ENCODE results near the gene COQ8B. TPM values are rescaled to one million over a fixed set of nuclear protein-coding genes. Genes with fewer than 3 reads are reported as not detected.

COQ8B gene
- total RNA-seq, 4 donors from 2014 or later: 40.2 to 58.7 (median 44.1) TPM

DNA sequence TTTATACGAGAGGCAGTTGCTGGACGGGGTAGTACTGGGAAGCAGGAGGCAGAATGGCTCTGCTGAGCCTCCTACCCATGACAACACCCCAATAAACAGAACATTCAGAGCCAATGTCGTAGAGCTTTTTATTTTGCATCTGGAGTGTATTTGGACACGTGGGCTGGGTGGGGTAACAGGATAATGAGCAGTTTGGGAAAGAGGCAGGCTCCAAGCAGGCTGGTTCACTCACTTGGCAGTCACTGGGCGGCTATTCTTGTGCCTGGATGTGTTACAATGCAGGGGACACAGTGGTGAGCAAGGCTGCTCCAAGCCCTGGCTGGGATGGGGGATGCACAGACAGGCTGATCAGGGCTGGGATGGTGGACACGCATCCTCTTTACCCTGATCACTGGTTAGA, 24.1 kb upstream of the COQ8B start:
- peak; percentile 89 to 96 for DNase-seq (ENCODE audit: low spot score in 2 of 2)
- intact Hi-C loops (cut with DNase I; ENCODE audit: low total_unique reads): no loop called here
- TF ChIP-seq CTCF (IDR thresholded peaks at IDR 0.05): no peak
- TF ChIP-seq POLR2A (IDR thresholded peaks at IDR 0.05): no peak
- WGBS, 2 donors: 23 to 32% methylated on average over 6 of the region's 6 CpGs
- no peak overlapping the region for H3K4me3 ChIP-seq (ENCODE audit: low read depth, poor library complexity, severe bottlenecking)

GRCh38 chr19:40739871-40740703, 23.4 kb upstream of the COQ8B start:
- 34% methylated on average over 4 to 14 of the region's 16 CpGs for WGBS, 2 donors
- peak in 1 of 2 donors; percentile 88 for DNase-seq (ENCODE audit: low spot score in 2 of 2)
- intact Hi-C loops (cut with DNase I; ENCODE audit: low total_unique reads): no loop called here
- H3K4me3 ChIP-seq (ENCODE audit: low read depth, poor library complexity, severe bottlenecking): no peak overlapping the region
- TF ChIP-seq POLR2A (IDR thresholded peaks at IDR 0.05) (no peak), CTCF (IDR thresholded peaks at IDR 0.05) (no peak)

DNA sequence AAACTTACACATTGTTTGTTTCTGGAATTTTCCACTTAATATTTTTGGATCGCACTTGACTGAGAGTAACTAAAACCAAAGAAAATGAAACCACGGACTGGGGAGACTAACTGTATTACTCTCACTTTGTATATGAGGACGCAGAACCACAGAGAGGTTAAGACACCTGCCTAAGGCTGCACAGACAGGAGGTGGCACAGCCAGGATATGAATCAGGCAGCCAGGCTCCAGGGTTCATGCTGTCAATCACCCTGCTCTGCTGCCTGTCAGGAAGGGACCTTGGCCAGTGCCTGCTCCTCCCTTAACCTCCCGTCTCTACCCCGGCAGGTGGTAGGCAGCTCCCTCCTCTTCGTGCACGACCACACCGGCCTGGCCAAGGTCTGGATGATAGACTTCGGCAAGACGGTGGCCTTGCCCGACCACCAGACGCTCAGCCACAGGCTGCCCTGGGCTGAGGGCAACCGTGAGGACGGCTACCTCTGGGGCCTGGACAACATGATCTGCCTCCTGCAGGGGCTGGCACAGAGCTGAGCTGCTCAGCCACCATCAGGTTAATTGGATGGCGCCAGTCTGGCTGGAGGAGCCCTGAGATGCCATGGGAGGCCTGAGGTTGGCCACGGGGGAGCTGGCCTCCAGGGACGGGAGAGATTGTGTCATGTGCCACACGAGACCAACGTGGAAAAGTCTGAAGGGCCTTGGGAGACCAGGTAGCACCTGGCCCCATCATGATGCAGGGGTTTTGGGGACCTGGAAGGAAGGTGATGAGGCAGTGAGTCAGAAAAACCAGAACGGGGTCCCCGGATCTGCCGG, 22.5 kb upstream of the COQ8B start:
- no peak for TF ChIP-seq POLR2A (IDR thresholded peaks at IDR 0.05)
- TF ChIP-seq CTCF (IDR thresholded peaks at IDR 0.05): no peak
- intact Hi-C loops (cut with DNase I; ENCODE audit: low total_unique reads): no loop called here
- no peak overlapping the region for H3K4me3 ChIP-seq (ENCODE audit: low read depth, poor library complexity, severe bottlenecking)
- DNase-seq (ENCODE audit: low spot score in 2 of 2): peak in 1 of 2 donors; percentile 86
- 73 to 80% methylated on average over 20 to 22 of the region's 22 CpGs for WGBS, 2 donors

- 71 to 84% methylated on average over 9 of the region's 9 CpGs for WGBS, 2 donors
- DNase-seq (ENCODE audit: low spot score in 2 of 2): peak in 1 of 2 donors; percentile 81
- intact Hi-C loops (cut with DNase I; ENCODE audit: low total_unique reads): no loop called here
- TF ChIP-seq POLR2A (IDR thresholded peaks at IDR 0.05) (no peak), CTCF (IDR thresholded peaks at IDR 0.05) (no peak)
- no peak overlapping the region for H3K4me3 ChIP-seq (ENCODE audit: low read depth, poor library complexity, severe bottlenecking)
Observed at GRCh38 chr19:40737102-40737644, 20.5 kb upstream of the COQ8B start.

GRCh38 chr19:40736661-40737060, 20.0 kb upstream of the COQ8B start:
- intact Hi-C loops (cut with DNase I; ENCODE audit: low total_unique reads): no loop called here
- H3K4me3 ChIP-seq (ENCODE audit: low read depth, poor library complexity, severe bottlenecking): no peak overlapping the region
- TF ChIP-seq CTCF (IDR thresholded peaks at IDR 0.05) (no peak), POLR2A (IDR thresholded peaks at IDR 0.05) (no peak)
- WGBS, 2 donors: 86 to 97% methylated on average over 9 of the region's 9 CpGs
- DNase-seq (ENCODE audit: low spot score in 2 of 2): no peak

Measured in lower leg skin (tissue), 4 donors.